GM12878 (cell line): ENCODE data around the gene RFWD3.

Experiments
- EZH2 ChIP-seq: IDR thresholded peaks from 2 replicates; pipeline ENCODE4 v1.6.1; 2012; ENCODE audit warnings: low read depth, mild to moderate bottlenecking, control low read depth, inconsistent platforms, low read length, borderline replicate concordance; ENCODE audit not compliant: control insufficient read depth
- HDAC6 ChIP-seq: fragments of 200-600 bp; sonication (generic); IDR thresholded peaks from one replicate; pipeline ENCODE4 v1.8.0; 2017; ENCODE audit warnings: antibody characterized with exemption; ENCODE audit not compliant: unreplicated experiment
- NFYB ChIP-seq: IDR thresholded peaks from 2 replicates; pipeline ENCODE4 v1.6.1; 2011; ENCODE audit warnings: low read depth, mild to moderate bottlenecking, low read length, improper control_type of control experiment, moderate library complexity; ENCODE audit not compliant: insufficient read depth
- NR2C1 ChIP-seq: fragments of 450-650 bp; IDR thresholded peaks from 2 replicates; pipeline ENCODE4 v1.6.1; 2017; ENCODE audit warnings: antibody characterized with exemption, mild to moderate bottlenecking, moderate library complexity
- POLR2A ChIP-seq: IDR thresholded peaks from 2 replicates; pipeline ENCODE4 v1.6.1; 2011; ENCODE audit warnings: low read depth, mild to moderate bottlenecking, low read length
- POLR2AphosphoS5 ChIP-seq: IDR thresholded peaks from 2 replicates; pipeline ENCODE4 v1.6.1; 2011; ENCODE audit warnings: mild to moderate bottlenecking, low read length, inconsistent platforms
- SREBF2 ChIP-seq: IDR thresholded peaks from 2 replicates; pipeline ENCODE4 v1.6.1; 2012; ENCODE audit warnings: mild to moderate bottlenecking, low read length
- TARDBP ChIP-seq: IDR thresholded peaks from 2 replicates; pipeline ENCODE4 v1.6.1; 2016; ENCODE audit warnings: borderline replicate concordance
- TF ChIP-seq, protein P1 (sequence below), 3 experiments: IDR thresholded peaks in 2 of 3; conservative IDR thresholded peaks in 1 of 3; 2 replicates each; pipeline ENCODE4 v1.5.1; 2011; ENCODE audit warnings: low read depth in 3 of 3, low read length in 3 of 3, mild to moderate bottlenecking in 3 of 3, control low read depth in 2 of 3, moderate library complexity in 2 of 3, inconsistent platforms in 1 of 3, mixed read lengths in 1 of 3; ENCODE audit not compliant: control insufficient read depth in 2 of 3, insufficient read depth in 1 of 3; ENCODE audit errors: extremely low read depth in 1 of 3
- TF ChIP-seq, protein P2 (sequence below): fragments of 450-650 bp; IDR thresholded peaks from 2 replicates; pipeline ENCODE4 v1.6.1; 2017; ENCODE audit warnings: low read depth, mild to moderate bottlenecking, moderate library complexity
- TF ChIP-seq, protein P3 (sequence below): IDR thresholded peaks from 2 replicates; pipeline ENCODE4 v1.6.1; 2011; ENCODE audit warnings: low read depth, mild to moderate bottlenecking, low read length, moderate library complexity, borderline replicate concordance; ENCODE audit errors: extremely low read depth
- TF ChIP-seq, protein P4 (sequence below): IDR thresholded peaks from 2 replicates; pipeline ENCODE4 v1.6.1; 2012; ENCODE audit warnings: low read depth, low read length, improper control_type of control experiment

DNA sequence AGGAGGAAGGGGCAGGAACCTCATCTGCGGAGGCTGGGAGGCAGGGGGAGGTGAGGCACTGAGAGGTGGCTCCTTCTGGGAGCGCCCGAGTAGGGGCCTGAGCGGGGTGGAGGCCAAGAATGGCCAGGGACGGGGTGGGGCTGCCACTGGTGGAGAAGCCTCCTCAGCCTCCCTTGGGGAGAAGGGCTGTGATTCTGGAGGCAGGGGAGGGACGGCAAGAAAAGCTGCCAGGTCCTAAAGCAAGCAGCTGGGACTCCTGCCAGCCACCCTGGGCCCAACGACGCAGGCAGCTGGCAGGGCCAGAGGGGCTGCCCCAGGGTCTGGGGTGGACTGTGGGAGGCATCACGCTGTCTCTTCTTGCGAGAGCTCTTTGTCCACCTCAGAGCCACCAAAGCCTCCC, 46.6 kb upstream of the RFWD3 start:
- TF ChIP-seq, protein P1, sequence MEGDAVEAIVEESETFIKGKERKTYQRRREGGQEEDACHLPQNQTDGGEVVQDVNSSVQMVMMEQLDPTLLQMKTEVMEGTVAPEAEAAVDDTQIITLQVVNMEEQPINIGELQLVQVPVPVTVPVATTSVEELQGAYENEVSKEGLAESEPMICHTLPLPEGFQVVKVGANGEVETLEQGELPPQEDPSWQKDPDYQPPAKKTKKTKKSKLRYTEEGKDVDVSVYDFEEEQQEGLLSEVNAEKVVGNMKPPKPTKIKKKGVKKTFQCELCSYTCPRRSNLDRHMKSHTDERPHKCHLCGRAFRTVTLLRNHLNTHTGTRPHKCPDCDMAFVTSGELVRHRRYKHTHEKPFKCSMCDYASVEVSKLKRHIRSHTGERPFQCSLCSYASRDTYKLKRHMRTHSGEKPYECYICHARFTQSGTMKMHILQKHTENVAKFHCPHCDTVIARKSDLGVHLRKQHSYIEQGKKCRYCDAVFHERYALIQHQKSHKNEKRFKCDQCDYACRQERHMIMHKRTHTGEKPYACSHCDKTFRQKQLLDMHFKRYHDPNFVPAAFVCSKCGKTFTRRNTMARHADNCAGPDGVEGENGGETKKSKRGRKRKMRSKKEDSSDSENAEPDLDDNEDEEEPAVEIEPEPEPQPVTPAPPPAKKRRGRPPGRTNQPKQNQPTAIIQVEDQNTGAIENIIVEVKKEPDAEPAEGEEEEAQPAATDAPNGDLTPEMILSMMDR (IDR thresholded peaks at IDR 0.05 in 2 of 3, conservative IDR thresholded peaks at IDR 0.05 in 1 of 3; ENCODE audit: control insufficient read depth in 2 of 3, extremely low read depth in 1 of 3, insufficient read depth in 1 of 3, low read depth in 3 of 3, low read length in 3 of 3), result no peak
- no peak for TF ChIP-seq POLR2A
- TF ChIP-seq, protein P2, sequence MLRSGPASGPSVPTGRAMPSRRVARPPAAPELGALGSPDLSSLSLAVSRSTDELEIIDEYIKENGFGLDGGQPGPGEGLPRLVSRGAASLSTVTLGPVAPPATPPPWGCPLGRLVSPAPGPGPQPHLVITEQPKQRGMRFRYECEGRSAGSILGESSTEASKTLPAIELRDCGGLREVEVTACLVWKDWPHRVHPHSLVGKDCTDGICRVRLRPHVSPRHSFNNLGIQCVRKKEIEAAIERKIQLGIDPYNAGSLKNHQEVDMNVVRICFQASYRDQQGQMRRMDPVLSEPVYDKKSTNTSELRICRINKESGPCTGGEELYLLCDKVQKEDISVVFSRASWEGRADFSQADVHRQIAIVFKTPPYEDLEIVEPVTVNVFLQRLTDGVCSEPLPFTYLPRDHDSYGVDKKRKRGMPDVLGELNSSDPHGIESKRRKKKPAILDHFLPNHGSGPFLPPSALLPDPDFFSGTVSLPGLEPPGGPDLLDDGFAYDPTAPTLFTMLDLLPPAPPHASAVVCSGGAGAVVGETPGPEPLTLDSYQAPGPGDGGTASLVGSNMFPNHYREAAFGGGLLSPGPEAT, result no peak
- no peak for TF ChIP-seq NFYB
- no peak for TF ChIP-seq POLR2AphosphoS5
- TF ChIP-seq, protein P3, sequence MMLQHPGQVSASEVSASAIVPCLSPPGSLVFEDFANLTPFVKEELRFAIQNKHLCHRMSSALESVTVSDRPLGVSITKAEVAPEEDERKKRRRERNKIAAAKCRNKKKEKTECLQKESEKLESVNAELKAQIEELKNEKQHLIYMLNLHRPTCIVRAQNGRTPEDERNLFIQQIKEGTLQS, result no peak
- TF ChIP-seq, protein P4, sequence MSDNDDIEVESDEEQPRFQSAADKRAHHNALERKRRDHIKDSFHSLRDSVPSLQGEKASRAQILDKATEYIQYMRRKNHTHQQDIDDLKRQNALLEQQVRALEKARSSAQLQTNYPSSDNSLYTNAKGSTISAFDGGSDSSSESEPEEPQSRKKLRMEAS, result no peak
- no peak for TF ChIP-seq SREBF2
- TF ChIP-seq HDAC6, result no peak
- TF ChIP-seq EZH2, result no peak
- TF ChIP-seq TARDBP, result no peak
- TF ChIP-seq NR2C1, result no peak
